Loucy (cell line): Measurements from ENCODE around the gene SYCP2L.

Experiments
- H2AFZ ChIP-seq: fragments of 200-600 bp; sonication (generic); 2 replicates; pipeline ENCODE4 v1.6.0; 2016; ENCODE audit warnings: antibody characterized with exemption, mild to moderate bottlenecking, low read length, moderate library complexity
- H3F3A ChIP-seq: fragments of 200-600 bp; 2 replicates; pipeline ENCODE4 v1.6.0; 2016; ENCODE audit warnings: antibody characterized with exemption, low read depth, mild to moderate bottlenecking
- H3K27me3 ChIP-seq: fragments of 200-600 bp; sonication (generic); 2 replicates; pipeline ENCODE4 v1.6.1; 2014; ENCODE audit warnings: low read length, mild to moderate bottlenecking; ENCODE audit not compliant: insufficient read depth, poor library complexity, severe bottlenecking
- H3K36me3 ChIP-seq: fragments of 200-600 bp; sonication (generic); 2 replicates; pipeline ENCODE4 v1.6.1; 2016; ENCODE audit warnings: low read length; ENCODE audit not compliant: insufficient read depth
- H3K4me1 ChIP-seq: fragments of 200-600 bp; sonication (generic); 2 replicates; pipeline ENCODE4 v1.5.1; 2014; ENCODE audit warnings: low read length, mild to moderate bottlenecking; ENCODE audit not compliant: insufficient read depth, poor library complexity, severe bottlenecking
- H3K4me2 ChIP-seq: fragments of 200-600 bp; sonication (generic); 2 replicates; pipeline ENCODE4 v1.6.0; 2014; ENCODE audit warnings: antibody characterized with exemption, low read length, low read depth, mild to moderate bottlenecking; ENCODE audit not compliant: poor library complexity, severe bottlenecking
- H3K4me3 ChIP-seq: fragments of 200-600 bp; sonication (generic); 2 replicates; pipeline ENCODE4 v1.5.1; 2014; ENCODE audit warnings: low read length, mild to moderate bottlenecking, mixed read lengths; ENCODE audit not compliant: poor library complexity, severe bottlenecking
- H3K79me2 ChIP-seq: fragments of 200-600 bp; sonication (generic); 2 replicates; pipeline ENCODE4 v1.6.1; 2014; ENCODE audit warnings: low read length; ENCODE audit not compliant: insufficient read depth
- H3K9ac ChIP-seq: fragments of 200-600 bp; sonication (generic); 2 replicates; pipeline ENCODE4 v1.6.0; 2014; ENCODE audit warnings: mild to moderate bottlenecking, low read depth, low read length, moderate library complexity; ENCODE audit not compliant: poor library complexity, severe bottlenecking
- H3K9me2 ChIP-seq: fragments of 200-600 bp; sonication (generic); replicated peaks from 2 replicates; pipeline ENCODE4 v1.6.1; 2016; ENCODE audit warnings: low read depth, low read length, mixed read lengths
- H3K9me3 ChIP-seq: fragments of 200-600 bp; sonication (generic); 2 replicates; pipeline ENCODE4 v1.6.1; 2014; ENCODE audit warnings: mild to moderate bottlenecking, antibody characterized with exemption, low read length, low read depth; ENCODE audit not compliant: insufficient read depth
- H4K20me1 ChIP-seq: fragments of 200-600 bp; sonication (generic); 2 replicates; pipeline ENCODE4 v1.6.0; 2014; ENCODE audit warnings: antibody characterized with exemption, low read length, mild to moderate bottlenecking; ENCODE audit not compliant: insufficient read depth, poor library complexity, severe bottlenecking
- CTCF ChIP-seq: fragments of 200-600 bp; sonication (generic); conservative IDR thresholded peaks from 2 replicates; pipeline ENCODE4 v1.5.1; 2014; ENCODE audit warnings: mild to moderate bottlenecking, antibody characterized with exemption, low read length
- EZH2phosphoT487 ChIP-seq: fragments of 200-600 bp; IDR thresholded peaks from 2 replicates; pipeline ENCODE4 v1.6.1; 2018; ENCODE audit warnings: antibody characterized with exemption, mild to moderate bottlenecking, moderate library complexity, borderline replicate concordance

The SYCP2L gene

GRCh38 chr6:11008821-11009220, 122.0 kb downstream of the SYCP2L start:
- Histone ChIP-seq H3K9me2 (no peaks in the 10 kb centered on the region), H3K4me3 (no peak overlapping the region), H3K9me3 (no peaks in the 10 kb centered on the region), H3F3A (no peaks in the 10 kb centered on the region), H3K4me1 (no peaks in the 10 kb centered on the region), H3K79me2 (no peaks in the 10 kb centered on the region), H3K27me3 (no peaks in the 10 kb centered on the region), H3K4me2 (no peak overlapping the region), H4K20me1 (no peaks in the 10 kb centered on the region), H3K9ac (no peak overlapping the region), H2AFZ (no peak overlapping the region), H3K36me3 (no peaks in the 10 kb centered on the region)
- TF ChIP-seq EZH2phosphoT487 (no peak), CTCF (no peak)

GRCh38 chr6:11009353-11009752, 122.5 kb downstream of the SYCP2L start:
- no peaks in the 10 kb centered on the region for H4K20me1 ChIP-seq
- no peaks in the 10 kb centered on the region for H3K9me3 ChIP-seq
- no peaks in the 10 kb centered on the region for H3K36me3 ChIP-seq
- no peaks in the 10 kb centered on the region for H3K4me1 ChIP-seq
- no peak for TF ChIP-seq EZH2phosphoT487
- no peak for TF ChIP-seq CTCF
- H3K9me2 ChIP-seq = no peaks in the 10 kb centered on the region
- H3K4me2 ChIP-seq = no peak overlapping the region
- no peaks in the 10 kb centered on the region for H3K79me2 ChIP-seq
- H2AFZ ChIP-seq = no peak overlapping the region
- no peak overlapping the region for H3K4me3 ChIP-seq
- no peaks in the 10 kb centered on the region for H3K27me3 ChIP-seq
- H3F3A ChIP-seq = no peaks in the 10 kb centered on the region
- H3K9ac ChIP-seq = no peak overlapping the region

- H3F3A ChIP-seq = no peaks in the 10 kb centered on the region
- no peak for TF ChIP-seq EZH2phosphoT487
- no peak for TF ChIP-seq CTCF
- H3K4me2 ChIP-seq = no peak overlapping the region
- H3K79me2 ChIP-seq = no peaks in the 10 kb centered on the region
- no peak overlapping the region for H2AFZ ChIP-seq
- no peaks in the 10 kb centered on the region for H4K20me1 ChIP-seq
- no peaks in the 10 kb centered on the region for H3K9me3 ChIP-seq
- no peaks in the 10 kb centered on the region for H3K9me2 ChIP-seq
- no peak overlapping the region for H3K9ac ChIP-seq
- H3K36me3 ChIP-seq = no peaks in the 10 kb centered on the region
- no peaks in the 10 kb centered on the region for H3K4me1 ChIP-seq
- H3K27me3 ChIP-seq = no peaks in the 10 kb centered on the region
- no peak overlapping the region for H3K4me3 ChIP-seq
Measured at GRCh38 chr6:11011787-11012234, 125.0 kb downstream of the SYCP2L start.
